Caco-2 (cell line): ENCODE results near the gene ARHGEF9. TPM values are rescaled to one million over a fixed set of nuclear protein-coding genes. Genes with fewer than 3 reads are reported as not detected.

ENCODE experiments used
- BruUV-seq: library from RNA; stranded (reverse); fragments of 400-500 nt; replicated peaks from 2 replicates; lab custom pipeline; 2021; lab: Mats Ljungman, UMichigan
- CTCF ChIA-PET: fragments of 300-600 bp; sonication (Branson Sonifier 250); formaldehyde crosslinking; loops from one replicate; lab custom pipeline; 2022; ENCODE audit warnings: antibody characterized with exemption; lab: Charles Lee
- POLR2A ChIA-PET: fragments of 300-600 bp; sonication (Branson Sonifier 250); formaldehyde crosslinking; loops from one replicate; lab custom pipeline; 2022; ENCODE audit warnings: antibody characterized with exemption; lab: Charles Lee
- DNase-seq, 2 experiments: peaks; one replicate each; pipeline versions ENCODE4 v3.0.0 to v3.0.0-alpha.2; 2020 to 2022
- H3K27me3 ChIP-seq: replicated peaks from 2 replicates; pipeline ENCODE4 v1.6.0; 2011; ENCODE audit warnings: low read length; ENCODE audit not compliant: control insufficient read depth, insufficient read depth
- H3K36me3 ChIP-seq: 2 replicates; pipeline ENCODE4 v1.5.1; 2011; ENCODE audit warnings: low read length; ENCODE audit not compliant: control insufficient read depth, insufficient read depth
- H3K4me1 ChIP-seq: fragments of 250-450 bp; sonication (Bioruptor Pico); 2 replicates; pipeline ENCODE4 v1.5.1; 2020; ENCODE audit warnings: mild to moderate bottlenecking
- H3K4me3 ChIP-seq: 2 replicates; pipeline ENCODE4 v1.5.1; 2011; ENCODE audit warnings: low read depth, mild to moderate bottlenecking, control low read depth, low read length
- H3K9me3 ChIP-seq: fragments of 250-450 bp; sonication (Bioruptor Pico); 2 replicates; pipeline ENCODE4 v1.5.1; 2020; ENCODE audit warnings: mild to moderate bottlenecking, moderate library complexity
- H3K27ac Mint-ChIP-seq: one replicate; pipeline ENCODE4 v1.8.0; 2022; ENCODE audit warnings: mixed read lengths; ENCODE audit not compliant: unreplicated experiment
- H3K27me3 Mint-ChIP-seq: one replicate; pipeline ENCODE4 v1.8.0; 2022; ENCODE audit warnings: mixed read lengths; ENCODE audit not compliant: insufficient read depth, unreplicated experiment
- H3K36me3 Mint-ChIP-seq: one replicate; pipeline ENCODE4 v1.8.0; 2022; ENCODE audit warnings: mild to moderate bottlenecking, mixed read lengths; ENCODE audit not compliant: insufficient read depth, unreplicated experiment
- H3K4me1 Mint-ChIP-seq: one replicate; pipeline ENCODE4 v1.8.0; 2022; ENCODE audit warnings: low read depth, mixed read lengths; ENCODE audit not compliant: unreplicated experiment
- H3K4me3 Mint-ChIP-seq: one replicate; pipeline ENCODE4 v1.8.0; 2022; ENCODE audit warnings: mild to moderate bottlenecking, moderate library complexity, mixed read lengths; ENCODE audit not compliant: unreplicated experiment
- H3K9me3 Mint-ChIP-seq: one replicate; pipeline ENCODE4 v1.8.0; 2022; ENCODE audit warnings: mixed read lengths; ENCODE audit not compliant: unreplicated experiment
- CTCF ChIP-seq, 2 experiments: fragments of 200-600 bp in 1 of 2; IDR thresholded peaks; 1 replicate in 1 of 2; 2 replicates in 1 of 2; pipeline versions ENCODE4 v1.5.1 to v1.8.0; 2011 to 2022; ENCODE audit warnings: antibody characterized with exemption in 1 of 2, control low read depth in 1 of 2, inconsistent platforms in 1 of 2, low read depth in 1 of 2, low read length in 1 of 2, mild to moderate bottlenecking in 1 of 2, moderate library complexity in 1 of 2; ENCODE audit not compliant: insufficient read depth in 1 of 2, severe bottlenecking in 1 of 2, unreplicated experiment in 1 of 2
- intact Hi-C: fragments of 100-400 bp; cut with micrococcal nuclease; formaldehyde crosslinking; loops from one replicate; pipeline ENCODE4 v1.10.0; 2022; ENCODE audit not compliant: unreplicated experiment
- total RNA-seq: library from RNA; stranded (reverse); gene quantifications from 2 replicates; pipeline ENCODE4 v1.2.3, GENCODE V29; 2022

The ARHGEF9 gene
- total RNA-seq, 1 experiment from 2014 or later, result 9.8 TPM

DNA sequence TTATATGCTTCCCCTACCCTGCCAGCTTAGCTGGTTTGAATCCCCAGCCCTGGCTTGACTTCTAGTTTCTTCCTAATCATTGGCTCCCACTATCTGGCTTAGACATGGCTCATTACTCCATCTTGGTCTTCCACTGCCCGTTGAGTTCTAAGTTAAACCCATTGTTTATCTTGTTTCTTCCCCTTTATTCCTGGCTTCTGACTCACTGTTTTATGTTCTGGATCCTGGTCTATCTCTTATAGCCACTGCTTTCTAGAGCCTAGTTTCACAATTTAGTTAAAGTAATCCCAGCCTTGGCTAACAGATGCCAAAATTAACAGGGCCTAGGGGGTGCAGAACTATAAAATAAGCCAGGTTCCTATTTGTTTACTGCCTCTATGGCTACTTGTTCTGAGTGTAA, 120.9 kb downstream of the ARHGEF9 start:
- Mint-ChIP-seq H3K4me3 (no peak overlapping the region), H3K9me3 (no peaks in the 10 kb centered on the region), H3K27ac (no peak overlapping the region), H3K36me3 (no peaks in the 10 kb centered on the region), H3K27me3 (no peaks in the 10 kb centered on the region), H3K4me1 (no peaks in the 10 kb centered on the region)
- Histone ChIP-seq H3K4me3 (no peak overlapping the region), H3K36me3 (no peaks in the 10 kb centered on the region), H3K4me1 (no peaks in the 10 kb centered on the region), H3K27me3 (no peaks in the 10 kb centered on the region), H3K9me3 (no peaks in the 10 kb centered on the region)
- no peak for DNase-seq
- POLR2A ChIA-PET, result no interaction called here
- BruUV-seq, result no TSS peak
- TF ChIP-seq CTCF (IDR thresholded peaks at IDR 0.05; ENCODE audit: insufficient read depth in 1 of 2, low read depth in 1 of 2, low read length in 1 of 2, severe bottlenecking in 1 of 2, unreplicated experiment in 1 of 2), result no peak
- CTCF ChIA-PET, result no interaction called here
- intact Hi-C loops, result no loop called here

GRCh38 chrX:63661676-63662075, 123.3 kb downstream of the ARHGEF9 start:
- ChIA-PET CTCF (no interaction called here), POLR2A (no interaction called here)
- Histone ChIP-seq H3K36me3 (no peaks in the 10 kb centered on the region), H3K9me3 (no peaks in the 10 kb centered on the region), H3K27me3 (no peaks in the 10 kb centered on the region), H3K4me1 (no peaks in the 10 kb centered on the region), H3K4me3 (no peak overlapping the region)
- no TSS peak for BruUV-seq
- intact Hi-C loops, result no loop called here
- TF ChIP-seq CTCF (IDR thresholded peaks at IDR 0.05; ENCODE audit: insufficient read depth in 1 of 2, low read depth in 1 of 2, low read length in 1 of 2, severe bottlenecking in 1 of 2, unreplicated experiment in 1 of 2), result no peak
- no peak for DNase-seq
- Mint-ChIP-seq H3K4me3 (no peak overlapping the region), H3K9me3 (no peaks in the 10 kb centered on the region), H3K27me3 (no peaks in the 10 kb centered on the region), H3K36me3 (no peaks in the 10 kb centered on the region), H3K4me1 (no peaks in the 10 kb centered on the region), H3K27ac (no peak overlapping the region)

DNA sequence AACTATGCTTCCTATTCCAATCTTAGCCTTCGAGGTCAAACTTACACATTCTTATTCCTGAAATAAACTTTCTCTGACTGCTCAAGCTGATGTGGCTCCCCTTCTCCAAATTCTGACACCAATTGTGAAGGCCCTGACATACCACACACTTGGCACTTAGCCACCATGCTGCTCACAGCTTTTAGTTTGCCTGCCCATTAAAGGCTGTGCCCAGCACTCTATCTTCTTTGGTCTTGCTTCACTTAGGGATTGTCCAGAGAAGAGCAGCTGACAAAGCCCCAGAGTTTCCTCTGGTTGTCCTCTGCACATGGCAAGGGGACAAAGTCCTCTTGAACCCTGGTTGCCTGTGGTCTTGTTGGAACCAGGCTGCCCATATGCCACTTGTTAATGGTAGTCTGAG, 126.1 kb downstream of the ARHGEF9 start:
- no TSS peak for BruUV-seq
- intact Hi-C loops, result no loop called here
- H3K36me3 ChIP-seq, result no peaks in the 10 kb centered on the region
- Mint-ChIP-seq H3K4me3 (no peak overlapping the region), H3K27me3 (no peaks in the 10 kb centered on the region), H3K9me3 (no peaks in the 10 kb centered on the region), H3K4me1 (no peaks in the 10 kb centered on the region), H3K36me3 (no peaks in the 10 kb centered on the region), H3K27ac (no peak overlapping the region)
- CTCF ChIA-PET, result no interaction called here
- H3K27me3 ChIP-seq, result no peaks in the 10 kb centered on the region
- POLR2A ChIA-PET, result no interaction called here
- H3K4me1 ChIP-seq, result no peaks in the 10 kb centered on the region
- DNase-seq, result no peak
- H3K4me3 ChIP-seq, result no peak overlapping the region
- no peak for TF ChIP-seq CTCF (IDR thresholded peaks at IDR 0.05; ENCODE audit: insufficient read depth in 1 of 2, low read depth in 1 of 2, low read length in 1 of 2, severe bottlenecking in 1 of 2, unreplicated experiment in 1 of 2)
- H3K9me3 ChIP-seq, result no peaks in the 10 kb centered on the region
